ENCODE measurements around the gene PHACTR4.

DNA sequence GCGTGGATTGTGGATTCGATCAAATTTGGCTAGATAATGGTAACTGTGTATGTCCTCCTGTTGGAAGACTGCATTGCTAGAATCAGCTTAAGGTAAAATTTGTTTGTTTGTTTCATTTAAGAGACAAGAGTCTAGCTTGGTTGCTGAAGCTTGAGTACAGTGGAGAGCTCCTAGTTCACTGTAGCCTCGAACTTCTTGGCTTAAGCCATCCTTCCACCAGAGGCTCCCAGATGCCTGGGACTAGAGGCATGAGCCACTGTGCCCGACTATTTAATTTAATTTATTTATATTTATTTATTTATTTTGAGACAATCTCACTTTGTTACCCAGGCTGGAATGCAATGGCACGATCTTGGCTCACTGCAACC, 1.5 kb downstream of the PHACTR4 start:
- TF ChIP-seq EP300 (IDR thresholded peaks at IDR 0.05) (no peak), CTCF (IDR thresholded peaks at IDR 0.05) (no peak)

Data from ovary (tissue), 3 donors.